Stimulated activated CD8-positive, alpha-beta memory T cell treated with anti-CD3 and anti-CD28 coated beads, Interleukin-7, amount 100 ng/mL, for 4 hours (primary cell): ENCODE measurements around the gene OGDHL.
"Not testable (repeated sequence)": the region's sequence is repeated elsewhere in the genome, so short reads cannot be mapped to it uniquely, and the experiment has no call there.

Experiments used
- DNase-seq, 2 donors: peaks; one replicate each; pipeline ENCODE4 v3.0.0-alpha.2; 2020; ENCODE audit warnings: low read depth in 2 of 2

Gene OGDHL

GRCh38 chr10:49761789-49762565, at the start of gene OGDHL:
Gene OGDHL (minus strand): TSS chr10:49762323. CDS start chr10:49758592, 3,731 bp downstream.
- peak in 1 of 2 donors; percentile 13 for DNase-seq

- DNase-seq, result no peak
These were observed 41.9 kb upstream of the OGDHL start for GRCh38 chr10:49803988-49804387.

GRCh38 chr10:49798275-49798674, 36.2 kb upstream of the OGDHL start:
- no peak for DNase-seq

GRCh38 chr10:49791100-49791499, 29.0 kb upstream of the OGDHL start:
- DNase-seq, result no peak

GRCh38 chr10:49784681-49785080, 22.6 kb upstream of the OGDHL start:
- DNase-seq, result no peak

GRCh38 chr10:49783645-49784044, 21.5 kb upstream of the OGDHL start:
- DNase-seq, result no peak

- DNase-seq, result no peak
These were observed 19.1 kb upstream of the OGDHL start for GRCh38 chr10:49781247-49781646.

GRCh38 chr10:49778197-49778596, 16.1 kb upstream of the OGDHL start:
- DNase-seq, result no peak

- no peak for DNase-seq
These were observed 14.7 kb upstream of the OGDHL start for GRCh38 chr10:49776851-49777250.

- no peak for DNase-seq
These were observed 12.9 kb upstream of the OGDHL start for GRCh38 chr10:49775014-49775413.

- not testable (repeated sequence) for DNase-seq
These were observed 10.8 kb upstream of the OGDHL start for GRCh38 chr10:49772944-49773343.

- DNase-seq, result not testable (repeated sequence)
These were observed 8.9 kb upstream of the OGDHL start for GRCh38 chr10:49771046-49771445.

- no peak for DNase-seq
These were observed 7.6 kb upstream of the OGDHL start for GRCh38 chr10:49769692-49770091.

GRCh38 chr10:49768731-49769130, 6.6 kb upstream of the OGDHL start:
- no peak for DNase-seq

- no peak for DNase-seq
These were observed 6.2 kb upstream of the OGDHL start for GRCh38 chr10:49768329-49768728.

GRCh38 chr10:49767752-49768151, 5.6 kb upstream of the OGDHL start:
- no peak for DNase-seq

- no peak for DNase-seq
These were observed 4.4 kb upstream of the OGDHL start for GRCh38 chr10:49766484-49766883.

GRCh38 chr10:49762566-49762877, 399 bp upstream of the OGDHL start:
- DNase-seq, result no peak

- no peak for DNase-seq
These were observed 828 bp downstream of the OGDHL start for GRCh38 chr10:49761201-49761788.

GRCh38 chr10:49760789-49761188, 1.3 kb downstream of the OGDHL start:
- DNase-seq, result no peak

GRCh38 chr10:49759787-49760551, 2.2 kb downstream of the OGDHL start:
- no peak for DNase-seq

GRCh38 chr10:49758249-49758930, 3.7 kb downstream of the OGDHL start:
- DNase-seq, result no peak
